GM21723 (cell line): ENCODE results near the gene TREML4.
"Not testable (repeated sequence)": the region's sequence is repeated elsewhere in the genome, so short reads cannot be mapped to it uniquely, and the experiment has no call there.

ENCODE experiments used
- ATAC-seq: cut with Tn5 transposase; IDR thresholded peaks from one replicate; pipeline ENCODE4 v1.9.1; 2021; ENCODE audit warnings: mild to moderate bottlenecking, moderate library complexity; ENCODE audit not compliant: unreplicated experiment

TREML4 gene

GRCh38 chr6:41204156-41204555 is 24.0 kb upstream of the TREML4 start:
- ATAC-seq = no peak

DNA sequence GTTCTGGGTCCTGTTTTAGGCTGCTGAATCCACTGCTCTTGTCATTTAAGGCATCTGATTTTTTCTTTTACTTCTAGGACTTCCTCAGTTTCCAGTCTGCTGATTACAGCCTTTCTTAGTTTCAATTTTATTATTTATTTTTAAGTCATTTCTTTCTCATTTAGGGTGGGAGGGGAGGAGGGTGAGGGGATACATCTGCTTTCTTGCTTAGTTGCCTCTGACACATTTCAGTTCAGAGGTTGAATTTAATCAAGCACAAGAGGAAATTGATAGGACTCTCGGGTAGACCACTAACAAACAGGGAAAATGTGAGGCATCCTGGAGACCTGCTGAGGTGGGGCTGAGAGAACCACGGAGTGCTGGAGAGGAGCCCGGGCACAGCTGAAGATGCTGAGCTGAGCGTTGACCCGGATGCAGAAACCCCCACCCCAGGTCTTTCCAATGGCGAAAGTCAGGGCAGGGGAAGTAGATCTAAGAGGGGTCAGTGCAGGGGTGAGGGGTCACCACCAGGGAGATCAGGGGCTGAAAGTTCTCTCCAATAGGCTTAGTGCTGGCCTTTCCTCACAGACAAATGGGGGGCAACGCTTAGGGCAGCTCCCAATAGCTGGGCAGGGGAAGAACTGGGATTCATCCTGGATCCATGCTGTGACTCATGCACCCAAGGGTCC is 19.6 kb upstream of the TREML4 start:
- no peak for ATAC-seq

DNA sequence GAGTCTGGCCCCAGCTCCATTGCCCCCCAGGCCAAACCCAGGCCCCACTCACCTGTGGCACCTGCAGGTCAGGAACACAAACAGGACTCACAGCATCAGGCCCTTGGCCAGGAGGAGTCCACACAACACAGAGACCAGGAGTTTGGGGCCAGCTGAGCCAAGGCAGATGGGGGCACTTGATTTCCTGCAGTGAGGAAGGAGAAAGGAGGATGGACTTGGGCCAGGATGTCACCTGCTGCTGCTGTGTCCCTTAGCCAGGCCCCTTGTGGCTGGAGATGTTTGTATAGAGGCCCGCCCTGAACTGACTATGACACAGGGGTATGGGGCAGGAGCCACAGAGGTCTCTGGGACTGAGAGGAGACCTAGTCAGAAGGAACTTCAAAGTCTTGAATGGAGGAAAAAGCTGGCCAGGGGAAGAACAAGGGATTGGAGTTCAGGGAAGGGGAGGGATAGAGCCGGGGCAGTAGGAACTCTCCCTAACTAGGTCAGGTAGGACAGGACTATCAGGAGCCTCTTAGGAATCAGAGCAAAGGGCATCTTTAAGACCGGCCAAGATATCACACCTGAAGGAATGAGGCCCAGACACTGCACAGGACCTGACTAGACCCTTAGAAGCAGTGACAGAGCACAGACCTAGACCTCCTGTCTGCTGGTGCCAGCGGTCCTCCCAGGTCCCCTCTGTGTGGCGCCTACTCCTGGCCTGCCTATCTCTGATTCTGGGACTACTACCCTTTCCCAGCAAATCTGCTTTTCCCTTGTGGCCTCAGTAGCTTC is 18.4 kb upstream of the TREML4 start:
- ATAC-seq = no peak

- ATAC-seq = no peak
Measured at GRCh38 chr6:41214559-41215238, 13.4 kb upstream of the TREML4 start.

DNA sequence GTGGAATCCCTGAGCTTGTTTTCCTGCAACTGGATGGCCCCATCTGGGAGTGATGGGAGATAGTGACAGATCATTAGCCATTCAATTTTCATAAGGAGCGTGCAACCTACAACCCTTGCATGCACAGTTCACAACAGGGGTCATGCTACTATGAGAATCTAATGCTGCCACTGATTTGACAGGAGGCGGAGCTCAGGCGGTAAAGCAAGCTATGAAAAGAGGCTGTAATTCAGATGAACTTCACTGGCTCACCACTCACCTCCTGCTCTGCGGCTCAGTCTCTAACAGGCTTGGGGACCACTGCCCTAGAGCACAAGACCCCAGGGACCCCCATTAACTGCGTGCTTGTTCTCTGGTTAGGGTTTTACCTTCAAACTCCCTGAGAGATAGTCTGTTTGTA is 12.4 kb upstream of the TREML4 start:
- no peak for ATAC-seq

DNA sequence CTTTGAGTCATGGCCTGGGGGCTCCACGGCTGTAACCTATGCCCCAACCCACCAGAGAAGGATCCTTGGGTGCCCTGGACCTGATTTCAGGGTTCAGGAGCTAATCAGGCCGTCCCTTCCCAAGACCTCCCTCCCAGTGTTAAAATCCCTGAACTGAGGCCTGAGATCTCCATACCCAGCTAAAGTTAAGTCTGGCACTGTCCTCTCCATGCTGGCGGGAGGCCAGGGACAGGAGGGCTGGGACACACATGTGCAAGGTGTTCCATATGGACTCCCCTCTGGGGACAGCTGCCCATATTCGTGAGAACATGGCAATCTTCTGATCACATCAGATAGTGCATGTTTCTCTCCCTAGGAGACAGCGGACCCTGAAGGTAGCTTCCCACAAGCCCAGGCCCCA is 11.5 kb upstream of the TREML4 start:
- ATAC-seq = no peak

GRCh38 chr6:41222045-41222444 is 6.1 kb upstream of the TREML4 start:
- ATAC-seq = no peak

DNA sequence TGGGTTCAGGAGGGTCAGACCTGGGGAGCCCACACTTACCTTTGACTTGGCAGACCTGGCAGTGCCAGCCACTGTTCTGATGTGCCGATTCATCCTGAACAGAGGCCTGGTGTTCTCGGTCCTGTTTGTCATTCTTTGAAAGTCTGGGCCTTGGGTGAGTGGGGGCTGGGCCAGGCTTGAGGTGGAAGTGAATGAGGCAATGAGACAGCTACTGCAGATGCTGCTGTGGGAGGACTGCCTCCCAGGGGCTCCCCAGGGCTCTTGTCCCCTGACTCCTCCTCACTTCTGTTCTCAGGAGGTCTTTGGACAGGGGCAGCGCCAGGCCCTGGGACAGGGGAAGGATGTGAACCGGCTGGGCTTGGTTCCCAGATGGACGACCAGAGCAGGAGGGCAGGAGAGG is 5.6 kb upstream of the TREML4 start:
- ATAC-seq = no peak

- no peak for ATAC-seq
Measured at GRCh38 chr6:41224800-41225199, 3.3 kb upstream of the TREML4 start.

DNA sequence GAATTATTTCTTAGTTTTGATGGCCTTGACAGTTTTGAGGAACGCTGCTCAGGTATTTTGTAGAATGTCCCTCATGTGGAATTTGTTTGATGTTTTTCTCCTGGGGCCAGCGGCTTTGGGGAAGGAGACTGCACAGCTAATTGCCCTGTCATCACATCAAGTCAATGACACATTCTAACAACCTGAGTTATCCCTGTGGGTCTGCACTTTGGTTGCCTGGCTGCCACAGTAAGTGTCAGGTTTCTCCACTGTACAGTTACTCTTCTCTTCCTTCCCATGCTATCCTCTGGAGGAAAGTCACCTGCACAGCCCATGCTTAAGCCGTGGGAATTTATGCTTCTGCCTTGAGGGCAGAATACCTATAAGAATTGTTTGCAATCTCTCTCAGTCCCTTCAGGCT is 1.4 kb upstream of the TREML4 start:
- no peak for ATAC-seq

GRCh38 chr6:41228616-41229015 is 467 bp downstream of the TREML4 start:
- ATAC-seq = no peak

DNA sequence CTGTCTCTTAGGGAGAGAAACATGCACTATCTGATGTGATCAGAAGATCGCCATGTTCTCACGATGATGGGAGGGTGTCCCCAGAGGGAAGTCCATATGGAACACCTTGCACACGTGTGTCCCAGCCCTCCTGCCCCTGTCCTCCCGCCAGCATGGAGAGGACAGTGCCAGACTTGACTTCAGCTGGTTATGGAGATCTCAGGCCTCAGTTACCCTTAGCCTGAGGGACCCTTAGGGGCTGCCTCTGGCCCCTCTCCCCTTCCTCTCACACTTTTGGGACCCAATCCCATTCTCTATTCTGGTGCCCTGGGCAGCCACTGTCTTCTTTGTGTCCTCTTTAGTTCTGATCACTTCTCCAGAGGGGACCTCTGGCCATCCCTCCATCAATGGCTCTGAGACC is 1.6 kb downstream of the TREML4 start:
- no peak for ATAC-seq

DNA sequence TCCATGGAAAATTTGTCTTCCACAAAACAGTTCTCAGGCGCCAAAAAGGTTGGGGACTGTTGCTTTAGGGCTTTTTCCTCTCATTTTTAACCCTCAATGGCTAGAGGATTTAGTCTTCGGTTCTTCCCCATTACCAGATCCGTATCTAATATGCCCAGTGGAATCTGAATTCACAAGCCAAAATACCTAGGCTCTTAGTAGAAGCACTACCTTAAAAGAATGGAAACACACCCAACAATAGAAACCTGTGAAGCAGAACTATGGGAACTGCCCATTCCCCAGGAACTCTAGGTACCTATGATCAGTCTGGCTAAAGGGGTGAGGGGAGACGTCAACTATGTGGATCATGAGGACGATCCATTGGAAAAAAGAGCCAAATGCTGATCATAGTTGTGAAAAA is 3.1 kb downstream of the TREML4 start:
- no peak for ATAC-seq

- no peak for ATAC-seq
Measured at GRCh38 chr6:41232667-41233066, 4.5 kb downstream of the TREML4 start.

GRCh38 chr6:41236276-41236675 is 8.1 kb downstream of the TREML4 start:
- no peak for ATAC-seq

- no peak for ATAC-seq
Measured at GRCh38 chr6:41237128-41237527, 9.0 kb downstream of the TREML4 start.

GRCh38 chr6:41239467-41240159 is 11.5 kb downstream of the TREML4 start:
- no peak for ATAC-seq

DNA sequence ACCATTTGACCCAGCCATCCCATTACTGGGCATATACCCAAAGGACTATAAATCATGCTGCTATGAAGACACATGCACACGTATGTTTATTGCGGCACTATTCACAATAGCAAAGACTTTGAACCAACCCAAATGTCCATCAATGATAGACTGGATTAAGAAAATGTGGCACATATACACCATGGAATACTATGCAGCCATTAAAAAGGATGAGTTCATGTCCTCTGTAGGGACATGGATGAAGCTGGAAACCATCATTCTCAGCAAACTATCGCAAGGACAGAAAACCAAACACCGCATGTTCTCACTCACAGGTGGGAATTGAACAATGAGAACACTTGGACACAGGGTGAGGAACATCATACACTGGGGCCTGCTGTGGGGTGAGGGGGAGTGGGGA is 18.4 kb downstream of the TREML4 start:
- not testable (repeated sequence) for ATAC-seq

- no peak for ATAC-seq
Measured at GRCh38 chr6:41247288-41247865, 19.2 kb downstream of the TREML4 start.

DNA sequence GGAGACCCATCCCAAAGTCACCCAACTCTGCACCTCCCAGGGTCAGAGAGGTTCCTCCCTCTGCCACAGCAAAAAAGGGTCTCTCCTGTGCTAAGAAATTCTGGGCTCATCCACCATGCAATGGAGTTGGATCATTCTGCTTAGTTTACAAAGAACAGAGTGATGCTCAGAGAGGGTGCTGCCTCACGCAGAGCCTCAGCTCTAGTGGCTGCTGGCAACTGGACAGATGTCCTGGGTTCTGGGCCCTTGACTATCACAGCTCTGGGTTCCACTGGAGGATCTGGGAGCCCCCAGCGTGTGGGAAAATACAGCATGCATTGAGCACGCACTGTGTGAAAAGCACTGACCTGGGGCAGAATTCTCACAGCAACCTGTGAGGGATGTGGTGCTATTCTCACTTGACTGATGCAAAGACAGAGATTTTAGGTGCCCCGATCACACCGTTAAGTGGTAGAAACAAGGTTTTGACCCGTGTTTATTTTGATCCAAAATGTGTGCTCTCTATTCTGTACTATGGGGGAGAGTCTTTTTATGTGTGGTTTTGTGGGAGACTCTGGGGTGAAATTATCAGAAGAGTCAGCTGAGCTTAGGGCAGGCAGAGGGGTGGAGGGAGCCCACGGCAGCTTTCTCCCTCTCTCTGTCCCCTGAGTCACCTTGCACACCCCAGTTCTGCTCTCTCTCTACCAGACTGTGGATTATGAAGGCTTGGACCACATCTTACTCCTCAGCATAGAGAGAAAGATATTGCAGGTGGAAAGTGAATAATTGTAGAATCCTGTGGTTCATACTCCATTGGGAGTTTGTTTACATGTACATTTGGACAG is 19.9 kb downstream of the TREML4 start:
- ATAC-seq = no peak
